SK-N-SH (cell line): ENCODE measurements around the gene BMP2. TPM values are rescaled to one million over a fixed set of nuclear protein-coding genes. Genes with fewer than 3 reads are reported as not detected.

Experiments
- CTCF ChIA-PET: fragments of 300-600, 350-600 bp; formaldehyde crosslinking; extraction: SDS; loops from one replicate; lab custom pipeline; 2021; lab: Yijun Ruan, JAX
- POLR2A ChIA-PET: fragments of 350-600 bp; sonication (Branson Sonifier 250); formaldehyde crosslinking; extraction: SDS; loops from one replicate; lab custom pipeline; 2020; ENCODE audit warnings: antibody characterized with exemption, inconsistent platforms; lab: Yijun Ruan, JAX
- DNase-seq: peaks from one replicate; pipeline ENCODE4 v3.0.0; 2012
- H2AFZ ChIP-seq: fragments of 200-600 bp; sonication (generic); 2 replicates; pipeline ENCODE4 v1.8.1; 2016; ENCODE audit warnings: antibody characterized with exemption, mild to moderate bottlenecking, low read depth
- H3F3A ChIP-seq: fragments of 200-600 bp; sonication (generic); replicated peaks from 2 replicates; pipeline ENCODE3; 2016; ENCODE audit warnings: antibody characterized with exemption, mild to moderate bottlenecking; ENCODE audit not compliant: insufficient read depth
- H3K27ac ChIP-seq, 2 experiments: fragments of 200-500 bp in 1 of 2; fragments of 200-600 bp in 1 of 2; sonication (Bioruptor generic) in 1 of 2; sonication (generic), shearing (Covaris generic) in 1 of 2; 2 replicates each; pipeline versions ENCODE4 v1.5.1 to v1.6.1; 2014 to 2016; ENCODE audit warnings: low read depth in 2 of 2, inconsistent platforms in 1 of 2, low read length in 1 of 2, mild to moderate bottlenecking in 1 of 2, mixed read lengths in 1 of 2
- H3K27me3 ChIP-seq: fragments of 200-600 bp; sonication (generic), shearing (Covaris generic); 2 replicates; pipeline ENCODE4 v1.6.1; 2016; ENCODE audit warnings: mixed run types; ENCODE audit not compliant: insufficient read depth
- H3K36me3 ChIP-seq, 2 experiments: fragments of 200-500 bp in 1 of 2; fragments of 200-600 bp in 1 of 2; sonication (Bioruptor generic) in 1 of 2; sonication (generic) in 1 of 2; replicated peaks in 1 of 2; 2 replicates each; pipeline versions ENCODE3 to v1.5.1; 2014 to 2016; ENCODE audit warnings: low read length in 1 of 2, mild to moderate bottlenecking in 1 of 2; ENCODE audit not compliant: insufficient read depth in 2 of 2, control insufficient read depth in 1 of 2
- H3K4me1 ChIP-seq, 2 experiments: fragments of 200-500 bp in 1 of 2; fragments of 200-600 bp in 1 of 2; sonication (Bioruptor generic) in 1 of 2; sonication (generic), shearing (Covaris generic) in 1 of 2; 2 replicates each; pipeline versions ENCODE4 v1.5.1 to v1.6.1; 2014 to 2016; ENCODE audit warnings: low read depth in 1 of 2, low read length in 1 of 2, mixed run types in 1 of 2; ENCODE audit not compliant: insufficient read depth in 2 of 2, control insufficient read depth in 1 of 2
- H3K4me2 ChIP-seq: fragments of 200-600 bp; sonication (generic), shearing (Covaris generic); 2 replicates; pipeline ENCODE4 v1.6.1; 2017; ENCODE audit warnings: mixed run types
- H3K4me3 ChIP-seq, 2 experiments: fragments of 200-500 bp in 1 of 2; fragments of 200-600 bp in 1 of 2; sonication (Bioruptor generic) in 1 of 2; sonication (generic), shearing (Covaris generic) in 1 of 2; 2 replicates each; pipeline versions ENCODE4 v1.5.1 to v1.8.1; 2014 to 2016; ENCODE audit warnings: low read depth in 2 of 2, inconsistent platforms in 1 of 2, low read length in 1 of 2, mild to moderate bottlenecking in 1 of 2, mixed read lengths in 1 of 2, moderate library complexity in 1 of 2
- H3K79me2 ChIP-seq: fragments of 200-600 bp; sonication (generic); 2 replicates; pipeline ENCODE4 v1.8.1; 2017; ENCODE audit warnings: mild to moderate bottlenecking; ENCODE audit not compliant: insufficient read depth
- H3K9ac ChIP-seq: fragments of 200-600 bp; sonication (generic); 2 replicates; pipeline ENCODE4 v1.6.1; 2017; ENCODE audit warnings: mixed run types
- H3K9me2 ChIP-seq: fragments of 200-600 bp; sonication (generic); 2 replicates; pipeline ENCODE4 v1.6.1; 2017; ENCODE audit warnings: mixed run types
- H3K9me3 ChIP-seq: fragments of 200-600 bp; sonication (generic); 2 replicates; pipeline ENCODE4 v1.6.1; 2017; ENCODE audit warnings: mixed run types, mild to moderate bottlenecking, moderate library complexity
- H4K20me1 ChIP-seq: fragments of 200-600 bp; sonication (generic); 2 replicates; pipeline ENCODE4 v1.6.1; 2017; ENCODE audit warnings: mild to moderate bottlenecking, mixed run types; ENCODE audit not compliant: insufficient read depth
- CTCF ChIP-seq: fragments of 200-600 bp; sonication (generic); IDR thresholded peaks from 2 replicates; pipeline ENCODE4 v1.6.1; 2017; ENCODE audit warnings: antibody characterized with exemption, mild to moderate bottlenecking, moderate library complexity
- ELF1 ChIP-seq: IDR thresholded peaks from 2 replicates; pipeline ENCODE4 v1.4.0; 2012
- FOSL2 ChIP-seq: IDR thresholded peaks from 2 replicates; pipeline ENCODE4 v1.4.0; 2012; ENCODE audit warnings: low read depth, mild to moderate bottlenecking, moderate library complexity, borderline replicate concordance
- FOXJ3 ChIP-seq: sonication (generic); formaldehyde crosslinking; IDR thresholded peaks from 2 replicates; pipeline ENCODE4 v1.5.1; 2020; ENCODE audit warnings: mild to moderate bottlenecking, missing genetic modification reagents
- MAX ChIP-seq: IDR thresholded peaks from 2 replicates; pipeline ENCODE4 v1.4.0; 2012; ENCODE audit warnings: low read depth
- MXI1 ChIP-seq: IDR thresholded peaks from 2 replicates; pipeline ENCODE4 v1.6.1; 2012; ENCODE audit warnings: mild to moderate bottlenecking, low read depth, low read length, improper control_type of control experiment
- RAD21 ChIP-seq: IDR thresholded peaks from 2 replicates; pipeline ENCODE4 v1.6.1; 2012; ENCODE audit warnings: mild to moderate bottlenecking, low read length
- RXRA ChIP-seq: IDR thresholded peaks from 2 replicates; pipeline ENCODE4 v1.4.0; 2012; ENCODE audit warnings: low read depth, mild to moderate bottlenecking, borderline replicate concordance
- SIN3A ChIP-seq: IDR thresholded peaks from 2 replicates; pipeline ENCODE4 v1.6.1; 2012; ENCODE audit warnings: low read depth, mild to moderate bottlenecking, low read length, moderate library complexity, borderline replicate concordance
- ZBTB33 ChIP-seq: IDR thresholded peaks from 2 replicates; pipeline ENCODE4 v1.4.0; 2012; ENCODE audit warnings: low read depth, borderline replicate concordance
- WGBS: methylation state at CpG from one replicate; pipeline ENCODE4 v1.1.6; 2017; ENCODE audit warnings: low lambda C conversion rate; 5-methylcytosine and 5-hydroxymethylcytosine counted together
- polyA plus RNA-seq, 3 experiments: library from polyadenylated mRNA; depleted of rRNA; stranded (reverse); fragments of >200 nt; gene quantifications; 2 replicates each; pipeline ENCODE4 v1.2.3, GENCODE V29; 2012
- TF ChIP-seq, protein P1 (sequence below): fragments of 150-350 bp; IDR thresholded peaks from 2 replicates; pipeline ENCODE4 v1.6.1; 2016; ENCODE audit warnings: mild to moderate bottlenecking, low read depth, low read length

The BMP2 gene
- polyA plus RNA-seq, 1 of the 3 experiments (the other 2 are of a cell fraction) = 0.25 TPM

- H3K36me3 ChIP-seq = no peaks in the 10 kb centered on the region
- H3K79me2 ChIP-seq = no peaks in the 10 kb centered on the region
- peak; percentile 17 for DNase-seq
- no peaks in the 10 kb centered on the region for H3K9me3 ChIP-seq
- H3K4me1 ChIP-seq = no peaks in the 10 kb centered on the region; a peak in 2 of 4 replicates
- H3K9ac ChIP-seq = no peak overlapping the region
- no peak overlapping the region for H2AFZ ChIP-seq
- ChIA-PET CTCF (interaction anchor here (1.0 to 1.1 kb wide), 2 partner anchors 15 kb away, joined by 3 to 4 read pairs; no protein-coding TSS in a partner anchor), POLR2A (no interaction called here)
- no peaks in the 10 kb centered on the region; the same call in 1 of the 2 replicates for H3K27me3 ChIP-seq
- no peak overlapping the region for H3K4me3 ChIP-seq
- no peaks in the 10 kb centered on the region for H4K20me1 ChIP-seq
- no peak overlapping the region for H3K4me2 ChIP-seq
- no peaks in the 10 kb centered on the region for H3F3A ChIP-seq
- WGBS = 11% methylated on average over 5 of the region's 5 CpGs
- no peaks in the 10 kb centered on the region for H3K9me2 ChIP-seq
- no peak overlapping the region for H3K27ac ChIP-seq
- TF ChIP-seq SIN3A (no peak), FOSL2 (no peak), MAX (no peak), MXI1 (no peak), RAD21 (no peak), ZBTB33 (no peak), ELF1 (no peak), FOXJ3 (CRISPR knock-in tag) (no peak), RXRA (no peak), CTCF (no peak)
- TF ChIP-seq, protein P1, sequence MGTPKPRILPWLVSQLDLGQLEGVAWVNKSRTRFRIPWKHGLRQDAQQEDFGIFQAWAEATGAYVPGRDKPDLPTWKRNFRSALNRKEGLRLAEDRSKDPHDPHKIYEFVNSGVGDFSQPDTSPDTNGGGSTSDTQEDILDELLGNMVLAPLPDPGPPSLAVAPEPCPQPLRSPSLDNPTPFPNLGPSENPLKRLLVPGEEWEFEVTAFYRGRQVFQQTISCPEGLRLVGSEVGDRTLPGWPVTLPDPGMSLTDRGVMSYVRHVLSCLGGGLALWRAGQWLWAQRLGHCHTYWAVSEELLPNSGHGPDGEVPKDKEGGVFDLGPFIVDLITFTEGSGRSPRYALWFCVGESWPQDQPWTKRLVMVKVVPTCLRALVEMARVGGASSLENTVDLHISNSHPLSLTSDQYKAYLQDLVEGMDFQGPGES = no peak
Observed at GRCh38 chr20:6780433-6781190, 13.1 kb downstream of the BMP2 start.
